ENCODE data around the gene INTS11.

Gene INTS11

DNA sequence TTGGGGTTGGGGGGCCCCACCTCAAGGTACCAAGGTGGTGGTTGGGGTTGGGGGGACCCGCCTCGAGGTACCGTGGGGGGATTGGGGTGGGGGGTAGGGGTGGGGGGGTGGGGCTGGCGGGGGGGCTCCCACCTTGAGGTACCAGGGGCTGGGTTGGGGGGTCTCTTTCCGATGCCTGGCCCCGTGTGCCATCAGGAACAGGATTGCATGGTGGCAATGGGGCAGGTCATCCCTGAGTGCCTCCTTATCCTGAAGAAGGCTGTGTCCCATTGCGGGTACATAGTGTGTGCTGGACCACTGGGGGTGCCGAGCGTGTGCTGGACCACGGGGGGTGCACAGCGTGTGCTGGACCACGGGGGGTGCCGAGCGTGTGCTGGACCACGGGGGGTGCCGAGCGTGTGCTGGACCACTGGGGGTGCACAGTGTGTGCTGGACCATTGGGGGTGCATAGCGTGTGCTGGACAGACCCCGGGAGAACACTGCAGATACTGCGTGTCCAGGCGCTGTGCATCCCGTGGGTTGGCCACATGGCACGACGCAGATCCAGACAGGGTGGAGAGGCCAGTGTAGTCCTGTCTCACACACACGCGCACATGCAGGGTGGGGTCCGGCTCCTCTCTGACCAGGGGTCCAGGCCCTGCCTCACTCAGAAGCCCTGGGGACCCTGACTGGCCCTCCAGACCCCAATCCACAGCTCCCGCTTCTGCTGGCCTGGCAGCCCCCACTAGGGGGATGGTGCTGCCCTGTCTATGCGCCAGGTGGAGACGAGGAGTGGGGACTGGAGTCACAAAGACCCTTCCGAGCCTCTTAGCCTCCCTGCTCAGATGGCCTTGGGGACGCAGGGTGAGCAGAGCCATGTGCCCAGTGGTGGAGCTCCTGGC is 40.0 kb downstream of the INTS11 start:
- DNase-seq, result no peak

DNA sequence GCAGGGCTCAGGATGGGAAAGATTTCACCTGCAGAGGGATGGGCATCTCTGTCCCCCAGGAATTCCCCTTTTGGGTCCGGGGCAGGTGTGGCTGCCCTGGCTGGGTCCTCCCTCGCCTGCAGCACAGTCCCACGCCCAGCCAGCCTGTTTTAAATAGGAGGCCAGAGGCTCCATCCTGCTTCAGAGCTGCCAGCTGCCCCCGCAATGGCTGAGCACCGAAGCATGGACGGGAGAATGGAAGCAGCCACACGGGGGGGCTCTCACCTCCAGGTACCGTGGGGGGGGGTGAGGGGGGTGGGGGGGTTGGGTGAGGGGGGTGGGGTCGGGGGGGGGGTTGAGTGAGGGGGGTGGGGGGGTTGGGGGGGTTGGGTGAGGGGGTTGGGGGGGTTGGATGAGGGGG is 40.6 kb downstream of the INTS11 start:
- DNase-seq, result no peak

DNA sequence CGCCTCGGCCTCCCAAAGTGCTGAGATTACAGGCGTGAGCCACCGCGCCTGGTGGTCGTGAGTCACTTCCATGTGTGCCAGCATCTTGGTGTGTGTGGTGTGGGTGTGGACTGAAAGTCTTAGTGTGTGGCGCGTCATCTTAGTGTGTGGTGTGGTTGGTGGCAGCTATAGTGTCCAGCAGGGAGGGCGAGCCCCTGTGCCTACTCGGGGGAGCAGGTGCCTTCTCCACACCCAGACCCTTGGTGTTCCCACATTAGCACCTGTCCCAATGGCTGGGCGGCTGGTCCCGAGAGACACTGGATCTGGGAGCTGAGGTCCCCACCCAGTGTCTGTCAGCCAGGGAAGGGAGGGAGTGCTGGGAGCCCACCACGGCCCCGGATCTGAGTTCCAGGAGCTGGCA is 41.5 kb downstream of the INTS11 start:
- DNase-seq, result no peak

DNA sequence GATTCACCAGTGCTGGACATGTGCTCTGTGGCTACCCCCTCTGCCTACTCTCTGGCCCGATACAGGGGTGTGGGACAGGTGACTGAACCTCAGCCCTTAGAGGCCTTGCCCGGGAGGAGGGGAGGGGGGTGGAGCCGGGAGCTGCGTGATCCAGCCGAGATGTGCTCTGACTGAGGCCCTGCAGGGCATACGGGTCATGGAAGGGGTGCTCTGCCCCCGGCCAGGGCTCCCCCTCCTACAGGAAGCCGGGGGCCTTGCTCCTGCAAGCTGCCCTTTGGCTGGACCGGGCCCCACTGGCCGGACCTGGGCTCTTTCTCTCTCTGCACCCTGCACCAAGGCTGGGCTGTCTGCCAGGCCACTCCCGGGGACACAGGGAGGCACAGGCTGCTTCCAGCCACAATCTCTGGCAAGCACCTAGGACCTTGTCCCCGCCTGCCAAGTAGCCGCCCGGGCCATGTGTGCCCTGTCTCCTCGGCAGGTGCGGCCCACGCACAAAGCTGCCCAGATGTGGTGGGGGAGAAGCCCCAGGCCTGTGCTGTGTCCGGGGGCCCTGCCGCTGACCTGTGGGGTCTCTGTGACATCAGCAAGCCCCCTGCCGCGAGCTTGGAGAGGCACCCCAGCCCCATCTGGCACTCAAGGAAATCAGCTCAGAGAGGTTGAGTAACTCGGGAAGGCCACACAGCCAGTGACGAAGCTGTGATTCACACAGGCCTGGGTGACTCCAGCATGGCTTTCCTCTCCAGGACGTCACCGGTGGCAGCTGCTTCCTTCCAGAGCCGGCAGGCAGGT is 42.7 kb downstream of the INTS11 start:
- no peak for DNase-seq

DNA sequence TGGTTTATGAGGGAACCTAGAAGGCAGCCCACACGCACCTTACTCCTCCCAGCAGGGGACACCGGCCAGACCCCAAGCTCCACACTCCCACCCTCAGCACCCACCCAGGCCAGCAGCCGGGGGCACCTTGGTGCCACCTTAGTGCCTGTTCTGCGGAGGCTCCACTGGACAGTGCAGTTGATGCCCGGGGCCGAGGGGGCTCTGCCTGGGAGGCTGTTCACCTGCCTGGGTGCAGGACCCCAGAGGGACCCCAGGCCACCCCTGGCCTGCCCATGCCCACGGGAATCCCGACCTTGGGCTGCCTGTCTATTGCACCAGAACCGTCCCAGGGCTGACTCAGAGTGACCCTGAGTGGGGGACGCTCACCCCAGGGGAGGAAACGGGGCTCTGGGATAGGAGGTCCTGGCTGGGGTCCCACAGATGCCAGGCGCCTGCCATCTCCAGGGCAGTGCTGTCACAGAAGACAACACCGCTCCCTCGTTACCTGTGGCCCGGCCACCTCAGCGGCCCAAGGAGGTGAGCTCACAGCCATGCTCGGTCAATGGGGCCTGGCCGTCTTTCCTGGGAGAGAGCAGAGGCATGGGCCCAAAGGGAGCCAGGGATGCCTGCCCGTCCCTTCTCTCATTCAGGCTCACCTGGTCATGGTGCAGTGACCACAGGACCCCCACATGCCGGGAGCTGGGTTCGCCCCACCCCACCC is 43.5 kb downstream of the INTS11 start:
- no peak for DNase-seq

DNA sequence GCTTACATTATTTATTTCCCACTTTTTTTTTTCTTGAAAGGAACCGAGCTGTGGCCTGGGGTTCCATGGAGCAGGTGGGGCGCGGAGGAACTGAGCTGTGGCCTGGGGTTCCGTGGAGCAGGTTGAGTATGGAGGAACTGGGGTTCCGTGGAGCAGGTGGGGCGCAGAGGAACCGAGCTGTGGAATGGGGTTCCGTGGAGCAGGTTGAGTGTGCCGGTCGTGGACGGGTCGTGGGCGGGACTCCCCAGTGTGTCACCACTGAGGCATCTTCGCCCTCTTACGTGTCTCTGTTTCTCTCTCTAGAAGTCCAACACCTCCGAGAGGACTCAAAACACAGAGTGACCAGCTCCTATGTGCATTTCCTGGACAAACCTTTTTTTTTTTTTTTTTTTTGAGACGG is 45.4 kb downstream of the INTS11 start:
- DNase-seq, result no peak

DNA sequence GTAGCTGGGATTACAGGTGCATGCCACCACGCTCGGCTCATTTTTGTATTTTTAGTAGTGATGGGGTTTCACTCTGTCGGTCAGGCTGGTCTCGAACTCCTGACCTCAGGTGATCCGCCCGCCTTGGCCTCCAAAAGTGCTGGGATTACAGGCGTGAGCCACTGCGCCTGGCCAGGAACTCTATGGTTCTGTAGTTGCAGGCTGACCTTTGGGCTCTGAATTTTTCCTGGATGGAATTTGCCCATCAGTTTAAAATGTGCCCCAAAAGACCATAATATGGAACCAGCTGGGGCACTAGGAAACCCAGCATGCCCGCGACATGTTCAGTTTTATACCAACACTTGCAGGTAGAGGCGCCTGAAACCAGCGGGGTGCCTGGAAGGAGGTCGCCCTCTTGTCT is 45.8 kb downstream of the INTS11 start:
- DNase-seq, result no peak

DNA sequence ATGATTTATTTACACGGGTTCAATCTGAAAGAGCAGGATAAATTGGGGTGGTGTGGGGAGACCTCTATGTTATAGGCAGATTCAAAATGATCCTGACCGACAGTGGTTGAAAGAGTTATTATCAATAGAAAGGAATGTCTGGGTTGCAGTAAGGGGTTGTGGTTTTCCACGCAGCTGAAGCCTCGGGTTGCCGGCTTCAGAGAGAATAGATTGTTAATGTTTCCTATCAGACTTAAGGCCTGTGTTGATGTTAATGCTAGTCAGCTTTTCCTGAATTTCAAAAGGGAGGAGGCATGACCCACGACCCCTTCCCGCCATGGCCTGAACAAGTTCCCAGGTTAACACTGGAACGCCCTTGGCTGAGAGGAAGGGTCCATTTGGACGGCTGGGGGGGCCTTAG is 48.6 kb downstream of the INTS11 start:
- no peak for DNase-seq

DNA sequence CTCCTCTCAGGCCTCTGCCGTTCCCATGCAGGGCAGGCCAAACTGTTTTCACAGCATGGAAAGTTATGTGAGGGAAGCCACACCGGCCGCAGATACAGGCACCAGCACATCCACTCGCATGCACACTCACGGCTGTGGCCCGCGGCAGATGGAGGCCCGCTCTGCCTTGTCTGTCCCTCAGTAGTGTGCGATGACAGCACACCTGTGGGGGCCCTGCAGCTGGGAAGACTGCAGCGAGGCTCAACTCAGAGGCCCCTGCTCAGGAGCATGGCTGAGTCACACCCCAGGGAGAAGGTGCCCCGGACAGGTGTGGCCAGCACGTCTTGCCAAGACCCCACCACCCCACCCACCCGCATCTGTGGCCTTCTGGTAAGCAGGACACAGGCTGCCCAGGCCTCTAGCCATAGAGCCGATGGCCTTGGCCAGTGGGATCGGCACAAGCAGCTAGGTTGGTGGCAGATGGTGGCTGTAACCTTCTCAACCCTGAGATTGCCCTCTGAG is 49.5 kb downstream of the INTS11 start:
- DNase-seq, result no peak

DNA sequence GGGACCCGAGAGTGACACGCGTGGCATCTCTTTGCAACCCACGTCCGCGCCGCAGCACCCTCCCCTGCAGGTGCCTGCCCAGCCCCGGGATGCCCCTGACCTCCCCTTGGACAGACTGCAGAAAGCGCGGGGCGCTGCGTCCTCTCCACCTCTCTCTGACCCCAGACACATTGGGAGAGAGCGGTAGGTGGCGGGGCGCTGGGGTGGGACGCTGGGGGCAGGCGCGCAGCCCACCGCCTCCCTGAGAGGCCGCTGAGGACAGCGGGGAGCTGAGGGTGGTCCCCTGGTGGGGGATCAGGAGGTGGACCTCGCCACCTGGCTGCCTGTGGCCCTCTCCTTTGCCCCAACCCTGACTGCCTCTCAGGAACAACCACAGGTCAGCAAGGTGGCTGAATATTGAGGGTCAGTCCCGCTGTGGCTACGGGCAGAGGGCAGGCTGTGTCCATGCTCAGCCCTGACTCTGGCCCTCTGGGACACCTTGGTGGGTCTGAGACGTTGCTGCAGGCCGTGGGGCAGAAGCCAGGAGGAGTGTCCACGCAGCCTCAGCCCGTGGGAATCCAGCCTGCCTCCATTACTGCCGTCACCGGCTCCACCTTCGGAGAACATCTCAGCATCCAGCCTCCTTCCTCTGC is 50.0 kb downstream of the INTS11 start:
- DNase-seq, result no peak

DNA sequence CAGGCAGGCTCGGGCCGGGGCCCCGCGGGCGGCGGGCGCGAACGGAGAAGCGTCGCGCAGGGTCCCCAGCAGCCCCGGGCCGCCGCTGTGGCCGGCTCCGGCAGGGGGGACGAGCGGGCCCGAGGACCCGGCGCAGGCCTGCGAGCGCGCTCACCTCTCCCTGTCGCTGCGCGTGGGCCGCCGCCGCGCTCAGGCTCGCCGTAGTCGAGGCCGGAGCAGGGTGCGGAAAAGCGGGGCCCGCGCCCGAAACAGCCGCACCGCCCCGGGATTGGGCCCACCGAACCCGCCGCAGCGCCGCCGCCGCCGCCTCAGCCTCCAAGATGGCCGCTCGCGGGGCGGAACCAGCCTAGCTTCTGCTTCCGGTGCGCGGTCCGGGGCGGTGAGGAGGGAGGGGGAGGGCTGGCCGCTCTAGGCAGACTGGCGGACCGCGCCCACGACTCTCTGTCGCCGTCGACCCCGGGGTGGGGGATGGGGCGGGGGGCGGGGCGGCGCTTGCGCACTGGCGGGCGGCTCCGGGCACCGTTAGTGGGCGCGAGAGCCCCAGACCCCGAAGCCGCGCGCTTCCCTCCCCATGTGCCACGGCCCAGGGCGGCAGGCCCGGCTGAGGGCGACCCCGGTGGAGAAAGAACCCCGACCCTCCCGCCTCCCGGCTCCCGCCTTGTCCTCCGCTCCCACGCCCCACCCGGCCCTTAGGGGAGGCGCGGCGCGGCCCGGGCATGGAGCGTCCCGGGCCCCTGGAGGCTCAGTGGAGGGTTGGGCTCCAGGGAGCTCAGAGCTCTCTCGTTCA is 50.8 kb downstream of the INTS11 start, which contains the start of gene UBE2J2:
UBE2J2 (minus strand) TSS at position 343 of the 787 bp plus-strand sequence. CDS start 5,862 bp downstream, outside the sequence.
- peak; percentile 90 for DNase-seq

DNA sequence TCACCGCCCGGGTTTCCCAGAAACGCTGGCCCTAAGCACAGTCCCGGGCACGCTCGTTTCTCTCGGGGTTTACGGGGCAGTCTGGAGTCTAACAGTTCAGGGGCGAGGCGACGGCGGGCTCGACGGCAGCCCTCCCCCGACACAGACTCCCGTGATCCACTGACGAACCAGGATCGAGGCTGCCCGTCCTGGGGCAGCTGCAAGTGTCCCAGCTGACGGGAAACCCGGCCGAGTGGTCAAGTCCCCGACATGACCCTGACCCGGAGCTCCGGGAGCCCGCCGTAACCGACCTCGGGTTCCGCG is 51.3 kb downstream of the INTS11 start:
- DNase-seq, result no peak

DNA sequence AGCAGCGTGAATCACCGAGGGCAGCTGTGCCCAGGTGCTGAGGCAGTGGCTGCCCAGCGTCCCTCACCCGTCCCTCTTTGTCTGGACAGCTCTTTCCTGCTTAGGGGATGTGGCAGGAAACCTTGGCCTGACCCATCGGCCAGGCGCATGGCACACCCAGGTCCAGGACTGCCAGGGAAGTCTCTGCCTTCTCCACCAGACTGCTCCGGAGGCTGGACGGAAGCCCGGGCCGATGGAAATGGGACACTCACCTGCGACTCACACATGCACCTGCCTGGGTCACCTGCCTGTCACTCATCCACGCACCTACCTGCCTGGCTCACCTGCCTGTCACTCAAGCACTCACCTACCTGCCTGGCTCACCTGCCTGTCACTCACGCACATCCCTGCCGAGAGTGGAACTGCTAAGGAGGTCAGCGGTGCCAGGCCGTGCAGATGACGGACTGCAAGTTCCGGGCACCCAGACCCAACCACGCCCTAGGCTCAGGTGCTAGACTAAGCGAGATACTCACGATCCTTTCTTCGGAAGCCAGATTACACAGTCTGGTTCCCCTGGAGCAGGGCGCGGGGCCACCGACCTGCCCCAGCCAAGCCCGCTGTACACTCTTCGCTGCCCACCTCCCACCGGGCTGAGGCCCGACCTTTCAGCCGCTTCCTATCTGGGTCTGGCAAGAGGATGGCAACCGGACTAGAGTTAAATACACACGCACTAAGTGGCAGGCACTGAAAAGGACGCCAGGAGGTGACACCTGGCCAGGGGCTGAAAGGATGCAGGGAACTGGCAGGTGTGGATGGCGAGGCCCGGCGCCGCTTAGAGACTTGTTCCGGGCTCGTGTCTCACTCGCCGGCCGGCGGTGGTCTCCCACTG is 51.9 kb downstream of the INTS11 start:
- no peak for DNase-seq

DNA sequence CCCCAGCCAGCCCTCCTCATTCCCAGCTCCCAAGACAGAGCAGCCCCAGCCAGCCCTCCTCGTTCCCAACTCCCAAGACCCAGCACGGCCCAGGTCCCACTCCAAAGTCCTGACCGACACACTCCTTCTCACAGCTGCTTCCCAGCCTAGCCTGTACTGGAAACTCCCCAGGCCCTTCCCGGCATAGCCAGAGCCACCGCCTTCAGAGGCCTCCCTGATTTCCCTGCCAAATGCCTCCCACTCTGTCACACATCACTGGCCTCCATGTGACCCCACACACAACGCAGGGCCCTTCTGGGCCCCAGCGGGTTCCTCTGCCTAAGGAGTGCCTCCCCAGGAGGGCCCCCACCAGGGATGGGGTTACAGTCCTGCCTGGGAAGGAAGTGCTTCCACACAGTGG is 53.6 kb downstream of the INTS11 start:
- DNase-seq, result no peak

DNA sequence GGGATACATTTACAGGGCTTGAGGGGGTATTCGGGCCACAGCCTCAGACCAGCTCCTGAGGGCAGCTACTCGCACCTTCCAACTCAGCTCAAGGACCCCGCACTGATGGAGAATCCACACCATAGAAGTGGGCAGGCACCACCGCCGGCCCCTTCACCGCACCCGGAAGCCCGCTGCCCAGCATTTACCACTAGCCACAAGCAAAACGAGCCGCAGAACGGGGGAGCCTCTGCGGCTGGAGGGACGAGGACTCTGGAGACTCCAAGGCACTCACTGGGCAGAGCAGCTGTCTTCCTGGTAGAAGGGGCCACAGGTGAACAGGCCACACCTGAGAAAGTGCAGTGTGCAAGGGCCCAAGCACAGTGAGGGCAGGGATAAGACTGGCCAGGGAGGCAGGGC is 56.2 kb downstream of the INTS11 start:
- DNase-seq, result no peak

DNA sequence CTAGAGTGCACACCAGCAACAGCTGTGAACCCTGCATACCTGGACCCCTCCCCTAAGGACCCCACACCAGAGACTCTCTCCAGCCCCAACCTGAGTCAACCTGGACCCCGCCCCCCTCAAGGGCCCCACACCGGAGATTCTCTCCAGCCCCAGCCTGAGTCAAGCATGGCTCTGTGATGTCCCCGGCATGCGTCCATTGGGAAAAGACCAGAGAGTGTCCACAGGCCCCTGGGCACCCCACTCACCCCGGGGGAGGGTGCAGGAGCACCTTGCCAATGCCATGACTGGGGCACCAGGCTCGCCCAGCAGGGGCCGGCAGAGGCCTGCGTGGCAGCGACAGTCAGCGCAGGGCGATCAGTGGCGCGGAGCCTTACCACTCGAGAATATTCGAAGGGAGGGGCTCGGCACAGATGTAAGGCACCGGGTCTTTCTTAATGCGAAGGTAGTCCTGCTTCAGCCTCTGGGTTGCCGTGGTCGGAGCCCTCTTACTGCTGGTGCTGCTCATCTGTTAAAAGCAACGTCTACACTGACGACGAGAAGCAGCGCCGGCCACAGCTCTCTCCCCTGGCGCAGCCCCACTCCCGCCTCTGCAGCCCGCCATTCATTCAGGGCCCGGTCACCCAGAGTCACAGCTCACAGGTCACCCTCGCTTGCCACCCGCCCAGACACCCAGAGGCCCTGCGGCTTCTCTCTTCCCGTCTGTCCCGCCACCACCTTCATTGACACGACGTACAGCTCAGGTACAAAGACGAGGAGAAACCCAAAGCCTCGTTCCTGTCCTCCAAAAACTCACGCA is 56.8 kb downstream of the INTS11 start:
- no peak for DNase-seq

DNA sequence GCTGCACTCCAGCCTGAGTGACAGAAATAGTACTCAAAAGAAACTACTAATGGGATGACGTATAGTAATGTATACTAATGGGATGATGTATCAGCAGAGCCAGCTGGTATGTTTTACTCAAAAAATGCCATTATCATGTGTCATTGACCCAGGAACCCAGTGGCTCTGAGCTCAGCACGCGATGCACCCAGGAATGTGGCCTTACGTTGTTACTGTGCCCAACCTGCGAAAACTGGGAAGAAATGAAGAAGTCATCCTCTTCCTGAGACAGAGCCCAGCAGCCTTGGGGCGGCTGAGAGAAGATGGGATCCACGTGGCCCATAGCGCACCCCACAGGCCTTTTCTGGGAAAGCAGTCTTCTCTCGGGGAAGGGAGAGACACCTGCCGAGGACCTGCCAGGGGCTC is 59.6 kb downstream of the INTS11 start:
- DNase-seq, result no peak

DNA sequence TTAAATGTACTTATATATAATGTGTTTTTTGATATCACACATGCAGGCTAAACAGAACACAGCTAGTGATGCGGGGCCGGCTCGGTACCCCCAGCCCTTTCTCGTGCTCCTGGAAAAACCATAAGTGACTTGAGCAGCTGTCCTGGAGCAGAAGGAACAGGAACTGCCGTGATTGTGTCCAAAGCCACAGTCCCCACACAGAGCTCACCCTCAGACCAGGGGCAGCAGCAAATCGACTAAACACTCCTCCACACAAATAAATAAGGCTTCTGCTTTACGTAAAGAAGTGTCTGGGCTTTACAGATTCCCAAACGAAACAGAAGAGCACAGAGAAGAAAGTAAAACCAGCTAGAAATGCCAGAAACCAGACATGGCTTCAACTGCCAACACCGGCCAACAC is 60.4 kb downstream of the INTS11 start:
- DNase-seq, result no peak

DNA sequence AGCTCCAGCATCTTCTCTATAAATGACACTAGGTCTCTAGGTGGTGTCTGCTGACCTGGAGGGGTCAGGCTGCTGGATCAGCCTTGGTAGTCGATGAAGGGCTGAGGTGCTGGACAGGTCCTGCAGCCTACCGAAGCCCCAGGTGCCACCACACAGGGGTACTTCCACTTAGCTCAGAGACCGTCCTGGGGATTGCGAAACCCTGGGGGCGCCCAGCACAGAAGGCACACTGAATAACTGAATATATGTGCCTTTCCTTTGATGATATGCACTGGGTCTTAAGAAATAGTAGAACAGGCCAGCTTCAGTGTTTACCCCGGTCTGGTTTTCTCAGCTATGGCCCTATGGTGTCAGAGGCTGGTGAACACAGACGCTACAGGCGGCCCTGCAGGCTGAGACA is 61.7 kb downstream of the INTS11 start:
- no peak for DNase-seq

DNA sequence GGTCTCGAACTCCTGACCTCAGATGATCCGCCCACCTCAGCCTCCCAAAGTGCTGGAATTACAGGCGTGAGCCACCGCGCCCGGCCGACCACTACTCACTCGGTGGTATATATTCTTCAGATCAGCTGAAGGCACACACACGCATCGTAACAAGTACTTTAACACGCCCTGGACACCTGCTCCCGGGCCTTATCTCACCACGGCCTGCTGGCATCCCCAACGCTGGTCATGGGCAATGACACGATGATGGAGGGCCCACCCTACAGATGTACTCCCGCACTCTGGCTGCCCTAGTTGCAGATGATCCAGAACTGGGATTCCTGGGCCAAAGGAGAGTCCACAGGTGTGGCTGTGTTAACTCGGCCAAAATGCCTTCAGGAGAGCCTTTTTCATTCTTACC is 62.4 kb downstream of the INTS11 start:
- DNase-seq, result no peak
